Liver (tissue), 2 donors: ENCODE data around the gene HS6ST3.

ENCODE experiments used
- GABPA ChIP-seq, 2 donors: IDR thresholded peaks in 1 of 2; conservative IDR thresholded peaks in 1 of 2; 2 replicates each; pipeline ENCODE4 v1.6.1; 2016; ENCODE audit warnings: antibody characterized with exemption in 2 of 2, mild to moderate bottlenecking in 1 of 2, moderate library complexity in 1 of 2
- TF ChIP-seq, protein P1 (sequence below): IDR thresholded peaks from 2 replicates; pipeline ENCODE4 v1.6.1; 2016; ENCODE audit warnings: antibody characterized with exemption
- donor health status: healthy.

DNA sequence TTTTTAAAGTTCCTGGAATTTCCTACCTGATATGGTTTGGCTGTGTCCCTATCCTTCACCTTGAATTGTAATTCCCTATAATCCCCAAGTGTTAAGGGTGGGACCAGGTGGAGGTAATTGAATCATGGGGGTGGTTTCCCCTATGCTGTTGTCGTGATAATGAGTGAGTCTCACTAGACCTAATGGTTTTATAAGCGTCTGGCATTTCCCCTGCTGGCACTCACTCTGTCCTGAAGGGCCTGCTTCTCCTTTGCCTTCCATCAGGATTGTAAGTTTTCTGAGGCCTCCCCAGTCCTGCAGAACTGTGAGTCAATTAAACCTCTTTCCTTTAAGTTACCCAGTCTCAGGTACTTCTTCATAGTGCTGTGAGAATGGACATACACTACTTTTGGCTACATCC is 298.7 kb downstream of the HS6ST3 start:
- TF ChIP-seq GABPA (IDR thresholded peaks at IDR 0.05 in 1 of 2, conservative IDR thresholded peaks at IDR 0.05 in 1 of 2), result no peak
- TF ChIP-seq, protein P1, sequence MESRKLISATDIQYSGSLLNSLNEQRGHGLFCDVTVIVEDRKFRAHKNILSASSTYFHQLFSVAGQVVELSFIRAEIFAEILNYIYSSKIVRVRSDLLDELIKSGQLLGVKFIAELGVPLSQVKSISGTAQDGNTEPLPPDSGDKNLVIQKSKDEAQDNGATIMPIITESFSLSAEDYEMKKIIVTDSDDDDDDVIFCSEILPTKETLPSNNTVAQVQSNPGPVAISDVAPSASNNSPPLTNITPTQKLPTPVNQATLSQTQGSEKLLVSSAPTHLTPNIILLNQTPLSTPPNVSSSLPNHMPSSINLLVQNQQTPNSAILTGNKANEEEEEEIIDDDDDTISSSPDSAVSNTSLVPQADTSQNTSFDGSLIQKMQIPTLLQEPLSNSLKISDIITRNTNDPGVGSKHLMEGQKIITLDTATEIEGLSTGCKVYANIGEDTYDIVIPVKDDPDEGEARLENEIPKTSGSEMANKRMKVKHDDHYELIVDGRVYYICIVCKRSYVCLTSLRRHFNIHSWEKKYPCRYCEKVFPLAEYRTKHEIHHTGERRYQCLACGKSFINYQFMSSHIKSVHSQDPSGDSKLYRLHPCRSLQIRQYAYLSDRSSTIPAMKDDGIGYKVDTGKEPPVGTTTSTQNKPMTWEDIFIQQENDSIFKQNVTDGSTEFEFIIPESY, result no peak
